Activated naive CD8-positive, alpha-beta T cell (primary cell): ENCODE measurements around the gene UBE3A.
"Not testable (repeated sequence)": the region's sequence is repeated elsewhere in the genome, so short reads cannot be mapped to it uniquely, and the experiment has no call there.

Experiments
- H3K27ac Mint-ChIP-seq: one replicate; pipeline ENCODE4 v1.8.0; 2021; ENCODE audit warnings: mixed read lengths
- H3K27me3 Mint-ChIP-seq: one replicate; pipeline ENCODE4 v1.8.0; 2021; ENCODE audit warnings: mixed read lengths
- H3K36me3 Mint-ChIP-seq: one replicate; pipeline ENCODE4 v1.8.0; 2021; ENCODE audit warnings: mixed read lengths
- H3K4me1 Mint-ChIP-seq: one replicate; pipeline ENCODE4 v1.8.0; 2021; ENCODE audit warnings: low read depth, mixed read lengths
- H3K4me3 Mint-ChIP-seq: one replicate; pipeline ENCODE4 v1.8.0; 2021; ENCODE audit warnings: mild to moderate bottlenecking, mixed read lengths
- H3K9me3 Mint-ChIP-seq: one replicate; pipeline ENCODE4 v1.8.0; 2021; ENCODE audit warnings: low read depth, mixed read lengths

The UBE3A gene

DNA sequence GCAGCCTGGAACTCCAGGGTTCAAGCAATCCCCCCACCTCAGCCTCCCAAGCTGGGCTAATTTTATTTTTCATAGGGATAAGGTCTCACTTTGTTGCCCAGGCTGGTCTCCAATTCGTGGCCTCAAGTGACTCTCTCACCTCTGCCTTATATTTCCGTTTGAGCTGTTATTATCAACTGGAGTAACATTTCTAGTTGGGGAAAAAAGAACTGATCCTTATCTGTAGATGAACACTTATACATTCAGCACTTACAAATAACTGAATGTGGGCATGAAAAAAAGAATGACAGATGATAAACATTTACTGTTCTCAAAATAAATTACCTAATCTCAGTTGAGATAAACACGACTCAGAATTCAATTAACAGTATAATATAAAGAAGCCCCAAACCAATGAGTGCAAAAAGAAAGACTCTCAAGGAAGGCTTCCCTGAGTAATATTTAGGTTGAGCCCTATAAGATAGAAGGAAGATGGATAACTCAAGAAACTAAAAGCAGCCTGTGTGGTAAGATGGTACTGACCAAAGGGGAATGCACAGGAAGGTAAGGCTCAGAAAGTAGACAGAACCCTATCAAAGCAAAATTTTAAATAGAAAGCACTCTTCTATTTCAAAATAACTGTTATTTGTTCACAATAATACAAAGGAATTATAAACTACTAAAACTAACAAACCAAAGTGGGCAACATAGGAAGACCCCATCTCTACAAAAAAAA, 11.8 kb downstream of the UBE3A start:
- no peak overlapping the region for H3K27ac Mint-ChIP-seq

DNA sequence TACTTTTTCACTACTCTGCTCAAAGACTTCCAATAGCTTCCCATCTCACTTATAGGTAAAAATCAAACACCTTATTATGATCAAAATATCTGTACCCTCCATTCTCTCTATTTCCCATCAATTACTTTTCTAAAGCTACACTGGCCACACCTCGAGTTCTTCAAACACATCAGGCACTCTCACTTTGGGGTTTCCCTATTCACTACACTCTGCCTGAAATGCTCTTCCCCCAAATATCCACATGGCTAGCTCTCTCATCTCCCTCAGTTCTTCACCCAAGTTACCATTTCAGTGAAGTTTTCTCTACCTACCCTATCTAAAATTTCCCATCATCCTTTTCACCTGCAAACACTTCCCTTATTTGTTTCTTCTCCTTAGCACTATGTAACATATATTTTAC, 14.8 kb downstream of the UBE3A start:
- H3K4me1 Mint-ChIP-seq, result peaks cover 74% of the 10 kb centered on the region
- no peaks in the 10 kb centered on the region for H3K27me3 Mint-ChIP-seq
- H3K9me3 Mint-ChIP-seq, result peaks cover 20% of the 10 kb centered on the region
- H3K4me3 Mint-ChIP-seq, result no peak overlapping the region
- peaks cover 32% of the 10 kb centered on the region for H3K36me3 Mint-ChIP-seq
- no peak overlapping the region for H3K27ac Mint-ChIP-seq

More for the DNA sequence above, 11.8 kb downstream of the UBE3A start:
- H3K36me3 Mint-ChIP-seq, result peaks cover 18% of the 10 kb centered on the region
- H3K4me1 Mint-ChIP-seq, result peaks cover 75% of the 10 kb centered on the region
- no peaks in the 10 kb centered on the region for H3K27me3 Mint-ChIP-seq
- H3K4me3 Mint-ChIP-seq, result peak overlapping the region; percentile 13
- H3K9me3 Mint-ChIP-seq, result peaks cover 6% of the 10 kb centered on the region

DNA sequence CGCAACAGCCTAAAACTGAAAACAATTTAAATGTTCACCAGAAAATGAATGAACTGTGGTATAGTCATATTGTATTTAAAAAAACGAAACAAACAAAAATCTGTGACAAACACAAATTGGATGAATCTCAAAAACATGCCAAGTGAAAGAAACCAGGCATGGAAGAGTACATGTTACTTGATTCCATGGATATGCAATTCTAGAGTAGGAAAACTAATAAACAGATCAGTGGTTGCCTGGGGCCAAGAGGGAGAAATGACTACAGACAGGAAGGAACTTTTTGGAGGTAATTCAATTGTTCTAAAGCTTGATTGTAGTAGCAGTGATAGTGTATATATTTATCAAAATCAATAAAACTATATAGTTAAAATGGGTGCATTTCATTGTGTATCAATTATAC, 16.8 kb downstream of the UBE3A start:
- Mint-ChIP-seq H3K9me3 (peaks cover 20% of the 10 kb centered on the region), H3K27ac (peak overlapping the region; percentile 17), H3K4me1 (peaks cover 70% of the 10 kb centered on the region), H3K36me3 (peaks cover 40% of the 10 kb centered on the region), H3K4me3 (no peak overlapping the region), H3K27me3 (no peaks in the 10 kb centered on the region)

DNA sequence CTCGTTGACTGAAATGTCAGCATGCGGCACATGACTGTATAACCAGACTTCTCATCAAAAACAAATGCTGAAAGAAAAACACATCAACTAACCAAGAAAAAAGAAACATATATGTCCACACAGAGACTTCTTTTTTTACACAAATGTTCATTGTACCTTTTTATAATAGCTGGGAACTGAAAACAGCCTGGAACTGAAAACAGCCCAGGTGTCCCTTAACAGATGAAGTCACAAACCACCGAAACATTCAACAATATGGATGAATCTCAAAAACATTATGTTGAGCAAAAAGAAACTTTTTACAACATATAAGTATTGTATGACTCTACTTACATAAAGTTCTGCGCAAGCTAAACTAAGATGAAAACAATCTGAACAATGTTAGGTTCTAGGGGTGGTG, 20.6 kb downstream of the UBE3A start:
- Mint-ChIP-seq H3K4me3 (no peak overlapping the region), H3K36me3 (peaks cover 39% of the 10 kb centered on the region), H3K9me3 (peaks cover 14% of the 10 kb centered on the region), H3K27me3 (no peaks in the 10 kb centered on the region), H3K27ac (no peak overlapping the region), H3K4me1 (peaks cover 78% of the 10 kb centered on the region)

DNA sequence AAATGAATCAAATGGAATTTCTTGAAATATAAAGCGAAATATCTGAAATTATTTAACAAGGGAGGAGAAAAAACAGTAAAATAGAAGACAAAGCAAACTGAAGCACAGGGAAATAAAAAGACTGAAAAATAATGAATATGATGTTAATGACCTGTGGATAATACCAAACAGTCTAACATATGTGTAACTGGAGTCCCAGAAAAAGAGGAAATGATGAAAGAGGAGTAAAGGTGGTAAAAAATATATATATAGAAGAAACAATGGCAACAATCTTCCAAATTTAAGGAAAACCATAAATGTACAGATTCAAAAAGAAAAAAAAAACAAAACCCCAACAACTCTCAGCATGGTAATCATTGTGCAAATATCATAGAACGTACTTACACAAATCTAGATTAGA, 21.2 kb downstream of the UBE3A start:
- Mint-ChIP-seq H3K4me1 (peaks cover 81% of the 10 kb centered on the region), H3K36me3 (peaks cover 41% of the 10 kb centered on the region), H3K27me3 (no peaks in the 10 kb centered on the region), H3K9me3 (peaks cover 14% of the 10 kb centered on the region), H3K4me3 (no peak overlapping the region), H3K27ac (no peak overlapping the region)

DNA sequence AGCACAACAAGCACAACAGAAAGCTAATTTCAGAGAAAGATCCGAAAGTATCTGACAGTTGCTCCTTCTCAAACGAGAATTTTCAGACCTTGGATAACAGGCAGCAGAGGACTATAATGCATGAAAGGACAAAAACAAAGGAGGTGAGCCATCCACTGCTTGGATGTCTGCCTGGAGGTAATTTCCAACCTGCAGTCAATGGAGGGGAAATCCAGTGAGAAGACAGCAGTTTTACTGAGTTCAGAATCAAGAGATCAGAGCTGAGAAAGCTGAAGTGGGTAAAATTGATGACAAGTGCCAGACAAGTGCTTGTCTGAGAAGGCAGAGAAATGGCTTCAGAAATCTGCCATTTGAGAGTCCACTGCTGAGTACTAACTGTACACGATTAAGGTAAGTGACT, 22.1 kb downstream of the UBE3A start:
- H3K27me3 Mint-ChIP-seq, result no peaks in the 10 kb centered on the region
- H3K27ac Mint-ChIP-seq, result peak overlapping the region; percentile 8
- H3K4me3 Mint-ChIP-seq, result peak overlapping the region; percentile 35
- H3K4me1 Mint-ChIP-seq, result peaks cover 81% of the 10 kb centered on the region
- peaks cover 38% of the 10 kb centered on the region for H3K36me3 Mint-ChIP-seq
- peaks cover 14% of the 10 kb centered on the region for H3K9me3 Mint-ChIP-seq

DNA sequence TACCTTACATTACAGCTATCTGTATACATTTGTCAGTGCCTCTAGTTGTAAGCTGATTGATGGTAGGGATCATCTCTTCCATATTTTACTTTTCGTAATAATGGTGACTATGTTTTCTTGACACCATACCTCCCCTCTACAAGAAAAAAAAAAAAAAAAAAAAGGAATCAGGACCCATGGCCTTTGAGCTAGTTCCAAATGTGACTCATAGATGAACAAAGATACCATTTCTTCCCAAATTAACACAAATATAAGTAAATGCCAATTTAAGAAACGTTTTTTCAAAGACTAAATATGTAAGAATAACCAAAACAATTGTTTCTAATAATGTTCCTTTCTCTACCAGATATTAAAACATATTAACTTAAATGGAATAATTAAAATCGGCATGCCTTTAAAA, 23.1 kb downstream of the UBE3A start:
- H3K36me3 Mint-ChIP-seq, result peaks cover 35% of the 10 kb centered on the region
- H3K4me3 Mint-ChIP-seq, result no peak overlapping the region
- H3K27me3 Mint-ChIP-seq, result no peaks in the 10 kb centered on the region
- no peak overlapping the region for H3K27ac Mint-ChIP-seq
- H3K9me3 Mint-ChIP-seq, result peaks cover 10% of the 10 kb centered on the region
- peaks cover 83% of the 10 kb centered on the region for H3K4me1 Mint-ChIP-seq

DNA sequence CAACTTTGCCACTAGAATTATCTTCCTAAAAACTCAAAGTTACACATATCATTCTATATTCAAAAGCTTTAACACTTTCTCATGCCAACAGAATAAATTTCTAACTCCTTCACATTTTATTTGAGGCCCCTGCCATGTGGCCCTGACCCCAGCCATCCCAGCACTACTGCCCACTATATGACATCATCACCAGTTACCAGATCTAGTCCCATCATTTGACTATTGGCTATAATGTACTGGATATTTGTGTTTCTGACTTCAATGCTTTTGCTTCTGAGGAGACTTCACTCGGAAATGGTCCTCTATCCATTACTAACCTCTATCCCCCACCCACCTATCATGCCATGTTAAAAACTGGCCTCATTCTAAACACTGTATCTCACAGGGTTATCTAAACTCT, 23.6 kb downstream of the UBE3A start:
- Mint-ChIP-seq H3K36me3 (peaks cover 33% of the 10 kb centered on the region), H3K27me3 (no peaks in the 10 kb centered on the region), H3K4me1 (peaks cover 82% of the 10 kb centered on the region), H3K27ac (no peak overlapping the region), H3K9me3 (peaks cover 8% of the 10 kb centered on the region), H3K4me3 (no peak overlapping the region)

DNA sequence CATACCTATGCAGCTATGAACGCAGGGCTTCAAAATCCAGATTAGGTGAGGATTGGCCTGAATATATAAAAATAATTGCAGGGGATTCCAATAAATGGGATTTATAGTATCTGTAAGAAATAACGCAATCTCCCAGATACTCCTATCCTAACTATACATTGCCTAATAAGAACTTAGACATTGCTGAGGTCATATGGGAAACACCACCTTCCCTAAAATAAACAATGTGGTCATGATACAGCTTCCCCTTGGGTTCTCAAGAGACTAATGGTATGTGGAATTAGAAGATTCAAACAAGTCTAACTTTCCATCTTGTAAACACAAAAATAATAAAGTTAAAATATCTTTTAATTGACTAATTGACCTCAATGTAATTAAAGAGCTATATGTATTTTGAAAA, 28.2 kb downstream of the UBE3A start:
- H3K27me3 Mint-ChIP-seq, result no peaks in the 10 kb centered on the region
- peaks cover 23% of the 10 kb centered on the region for H3K36me3 Mint-ChIP-seq
- no peak overlapping the region for H3K27ac Mint-ChIP-seq
- no peaks in the 10 kb centered on the region for H3K9me3 Mint-ChIP-seq
- no peak overlapping the region for H3K4me3 Mint-ChIP-seq
- peaks cover 70% of the 10 kb centered on the region for H3K4me1 Mint-ChIP-seq

DNA sequence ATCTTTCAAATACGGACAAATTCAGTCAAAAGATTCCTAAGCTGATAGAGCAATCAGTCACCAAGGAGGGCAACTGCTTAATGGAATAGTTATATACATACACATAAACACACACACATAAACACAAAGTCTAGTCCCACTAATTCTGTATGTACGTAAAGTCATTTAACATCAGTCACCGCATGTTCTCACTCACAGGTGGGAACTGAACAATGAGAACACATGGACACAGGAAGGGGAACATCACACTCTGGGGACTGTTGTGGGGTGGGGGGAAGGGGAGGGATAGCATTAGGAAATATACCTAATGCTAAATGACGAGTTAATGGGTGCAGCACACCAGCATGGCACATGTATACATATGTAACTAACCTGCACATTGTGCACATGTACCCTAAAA, 29.1 kb downstream of the UBE3A start:
- H3K27me3 Mint-ChIP-seq, H3K9me3 Mint-ChIP-seq, H3K4me3 Mint-ChIP-seq, H3K27ac Mint-ChIP-seq: not testable (repeated sequence)
- H3K4me1 Mint-ChIP-seq, result peaks cover 62% of the 10 kb centered on the region
- peaks cover 22% of the 10 kb centered on the region for H3K36me3 Mint-ChIP-seq

DNA sequence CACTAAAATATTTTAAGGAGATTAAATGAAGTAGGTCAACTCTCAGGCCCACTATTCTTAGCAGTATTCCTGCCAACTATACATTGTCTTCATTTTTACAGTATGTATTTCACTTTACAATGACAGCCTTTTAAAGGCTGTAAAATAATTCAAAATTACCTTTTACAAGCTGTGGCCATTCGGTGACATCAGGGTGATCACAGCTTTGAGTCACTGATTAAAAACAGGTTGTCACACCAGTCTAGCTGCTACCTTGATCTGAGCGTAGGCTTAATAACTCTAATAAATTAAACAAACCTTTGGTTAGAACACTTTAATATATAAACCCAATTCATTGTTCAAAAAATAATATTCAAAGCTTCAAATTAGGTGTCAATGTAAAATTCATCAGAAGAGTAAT, 29.9 kb downstream of the UBE3A start:
- H3K4me1 Mint-ChIP-seq, result peaks cover 54% of the 10 kb centered on the region
- H3K27ac Mint-ChIP-seq, result no peak overlapping the region
- peaks cover 28% of the 10 kb centered on the region for H3K36me3 Mint-ChIP-seq
- no peaks in the 10 kb centered on the region for H3K9me3 Mint-ChIP-seq
- no peak overlapping the region for H3K4me3 Mint-ChIP-seq
- H3K27me3 Mint-ChIP-seq, result no peaks in the 10 kb centered on the region

DNA sequence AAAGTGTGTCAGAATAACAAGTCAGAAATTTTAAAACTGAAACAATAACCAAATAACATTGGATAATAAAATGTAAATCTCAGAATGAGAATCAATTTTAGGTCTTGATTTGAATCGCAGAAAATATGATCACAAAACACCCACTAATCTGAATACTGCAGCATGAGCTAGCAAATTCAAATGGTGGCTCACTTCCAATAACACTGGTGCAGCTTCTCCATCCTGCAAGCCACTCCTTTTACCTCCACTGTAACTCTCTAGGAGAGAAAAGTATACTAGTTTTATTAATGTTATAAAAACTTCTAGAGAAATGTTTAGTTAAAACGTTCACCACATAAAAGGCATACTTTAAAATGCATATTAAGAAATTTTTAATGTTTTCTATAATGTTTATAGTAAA, 30.4 kb downstream of the UBE3A start:
- Mint-ChIP-seq H3K4me1 (peaks cover 49% of the 10 kb centered on the region), H3K4me3 (no peak overlapping the region), H3K36me3 (peaks cover 33% of the 10 kb centered on the region), H3K27me3 (no peaks in the 10 kb centered on the region), H3K27ac (no peak overlapping the region), H3K9me3 (no peaks in the 10 kb centered on the region)

DNA sequence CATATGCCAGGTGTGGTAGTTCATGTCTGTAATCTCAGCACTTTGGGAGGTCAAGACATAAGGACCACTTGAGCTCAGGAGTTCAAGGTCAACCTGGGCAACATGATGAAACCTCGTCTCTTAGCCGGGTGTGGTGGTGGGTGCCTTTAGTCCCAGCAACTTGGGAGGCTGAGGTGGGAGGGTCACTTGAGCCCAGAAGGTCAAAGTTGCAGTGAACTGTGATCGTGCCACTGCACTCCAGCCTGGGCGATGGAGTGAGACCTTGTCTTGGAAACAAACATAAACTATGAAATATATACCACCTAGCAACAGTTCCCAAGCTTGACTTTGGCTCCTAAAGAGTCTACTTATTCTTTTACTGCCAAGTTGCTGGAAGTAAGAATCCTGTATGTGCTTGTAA, 30.9 kb downstream of the UBE3A start:
- no peak overlapping the region for H3K4me3 Mint-ChIP-seq
- no peaks in the 10 kb centered on the region for H3K9me3 Mint-ChIP-seq
- no peaks in the 10 kb centered on the region for H3K27me3 Mint-ChIP-seq
- peaks cover 37% of the 10 kb centered on the region for H3K36me3 Mint-ChIP-seq
- peaks cover 45% of the 10 kb centered on the region for H3K4me1 Mint-ChIP-seq
- H3K27ac Mint-ChIP-seq, result no peak overlapping the region

DNA sequence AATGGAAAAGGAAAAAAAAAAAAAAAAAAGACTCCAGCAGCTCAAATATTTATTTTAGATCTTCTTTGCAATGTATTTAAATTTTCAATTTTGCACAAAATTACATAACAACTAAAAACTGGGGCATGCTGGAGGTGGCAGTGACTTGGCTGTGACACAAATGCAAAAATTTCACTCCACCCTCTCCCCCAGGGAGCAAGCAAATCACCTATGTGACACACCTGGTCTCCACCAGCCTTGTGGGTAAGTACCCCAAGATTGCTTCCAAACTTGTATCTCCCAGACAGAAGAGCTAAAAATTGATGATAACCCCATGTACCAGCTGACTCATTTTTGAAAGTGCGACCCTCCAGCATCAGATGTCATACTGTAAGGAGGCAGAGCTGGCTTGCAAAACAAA, 32.0 kb downstream of the UBE3A start:
- H3K4me3 Mint-ChIP-seq, result peak overlapping the region; percentile 25
- peaks cover 42% of the 10 kb centered on the region for H3K4me1 Mint-ChIP-seq
- H3K27me3 Mint-ChIP-seq, result no peaks in the 10 kb centered on the region
- H3K36me3 Mint-ChIP-seq, result peaks cover 42% of the 10 kb centered on the region
- peaks cover 4% of the 10 kb centered on the region for H3K9me3 Mint-ChIP-seq
- H3K27ac Mint-ChIP-seq, result peak overlapping the region; percentile 80

DNA sequence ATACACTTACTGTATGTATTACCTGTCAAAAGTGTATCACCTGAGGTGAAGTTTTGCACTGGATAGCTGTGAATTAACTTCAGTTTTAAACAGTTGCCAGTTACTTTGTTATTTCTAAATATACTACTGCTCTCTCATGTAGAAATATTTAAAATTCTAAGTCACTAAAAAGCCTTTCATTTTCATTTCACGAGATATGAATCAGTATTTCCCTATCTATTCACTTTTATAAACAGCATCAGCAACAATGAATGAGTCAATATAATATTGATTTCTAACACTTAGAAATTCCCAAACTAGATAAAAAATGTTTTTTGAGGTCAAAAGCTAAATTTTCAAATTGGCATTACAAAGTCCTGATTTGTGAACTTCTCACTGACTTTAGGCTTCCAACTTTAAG, 32.6 kb downstream of the UBE3A start:
- H3K4me1 Mint-ChIP-seq, result peaks cover 43% of the 10 kb centered on the region
- H3K27ac Mint-ChIP-seq, result peak overlapping the region; percentile 80
- no peaks in the 10 kb centered on the region for H3K27me3 Mint-ChIP-seq
- H3K4me3 Mint-ChIP-seq, result peak overlapping the region; percentile 25
- peaks cover 4% of the 10 kb centered on the region for H3K9me3 Mint-ChIP-seq
- peaks cover 48% of the 10 kb centered on the region for H3K36me3 Mint-ChIP-seq

DNA sequence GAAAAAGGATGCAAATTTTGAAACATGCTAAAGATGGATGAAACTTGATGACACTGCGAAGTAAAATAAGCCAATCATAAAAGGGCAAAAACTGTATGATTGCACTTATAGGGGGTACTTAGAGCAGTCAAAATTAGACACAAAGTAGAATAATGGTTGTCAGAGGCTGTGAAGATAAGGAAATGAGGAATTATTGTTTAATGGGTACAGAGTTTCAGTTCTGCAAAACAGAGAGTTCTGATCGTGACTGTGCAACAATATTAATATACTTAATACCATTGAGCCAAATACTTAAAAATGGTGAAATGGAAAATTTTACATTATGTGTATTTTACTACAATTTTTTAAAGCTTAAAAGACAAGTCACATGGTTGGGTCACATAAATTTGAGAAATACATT, 35.1 kb downstream of the UBE3A start:
- Mint-ChIP-seq H3K36me3 (peaks cover 54% of the 10 kb centered on the region), H3K4me3 (no peak overlapping the region), H3K27me3 (no peaks in the 10 kb centered on the region), H3K4me1 (peaks cover 38% of the 10 kb centered on the region), H3K27ac (no peak overlapping the region), H3K9me3 (peaks cover 4% of the 10 kb centered on the region)
